Astrocyte (in vitro differentiated cells and primary cell): ENCODE measurements around the gene CDC42BPA.

ENCODE experiments used
- CTCF ChIP-seq: IDR thresholded peaks from 2 replicates; pipeline ENCODE4 v1.5.1; 2011; ENCODE audit warnings: low read depth, mild to moderate bottlenecking, inconsistent platforms, low read length, moderate library complexity; ENCODE audit not compliant: insufficient read depth
- EZH2 ChIP-seq: IDR thresholded peaks from 2 replicates; pipeline ENCODE4 v1.6.1; 2012; ENCODE audit warnings: mild to moderate bottlenecking, low read length, inconsistent platforms; ENCODE audit not compliant: insufficient read depth

GRCh38 chr1:227033880-227034279 lies 284.4 kb downstream of the CDC42BPA start:
- TF ChIP-seq CTCF (no peak), EZH2 (no peak)
